HL-60/S4 treated with phorbol 12-myristate 13-acetate at 8.2 ng/mL for 4 days and 3 days (cell line): ENCODE measurements around the gene PRR7.

ENCODE experiments used
- in situ Hi-C: fragments of 300-500 bp; cut with MboI; formaldehyde crosslinking; loops from 2 replicates; pipeline ENCODE4 v1.15.0; 2022; ENCODE audit warnings: low sequenced_read_pairs

The PRR7 gene

DNA sequence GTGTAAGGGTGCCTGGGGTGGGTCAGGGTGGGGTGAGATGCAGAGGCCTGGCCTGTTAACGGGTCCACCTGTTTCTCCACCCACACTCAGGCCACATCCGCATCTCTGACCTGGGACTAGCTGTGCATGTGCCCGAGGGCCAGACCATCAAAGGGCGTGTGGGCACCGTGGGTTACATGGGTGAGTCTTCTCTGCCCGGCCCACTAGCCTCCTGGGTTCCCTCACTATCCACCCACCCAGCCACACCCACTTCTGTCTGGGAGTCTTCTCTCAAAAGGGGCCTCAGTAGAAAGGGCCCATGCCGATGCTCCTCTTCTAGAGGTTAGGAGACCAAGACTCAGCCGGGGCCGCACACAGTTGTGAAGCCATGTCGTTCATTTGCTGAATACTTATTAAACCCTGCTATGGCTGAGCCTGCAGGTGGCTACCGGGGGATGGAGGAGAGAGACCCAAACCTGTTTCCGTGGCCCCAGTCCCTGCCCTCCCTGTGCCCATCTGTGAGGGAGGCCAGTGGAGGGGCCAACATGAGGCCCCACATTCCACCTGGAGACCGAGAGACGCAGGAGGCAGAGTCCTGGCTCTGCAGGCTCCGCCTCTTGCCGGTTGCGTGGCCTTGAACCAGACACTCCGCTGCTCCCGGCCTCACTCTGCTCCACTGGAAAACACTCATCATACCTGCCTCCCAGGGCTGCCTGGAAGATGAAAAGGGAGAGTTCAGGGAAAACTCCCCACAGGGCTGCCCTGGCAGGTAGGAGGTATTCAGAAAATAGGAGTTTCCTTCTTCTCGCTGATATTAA lies 11.5 kb upstream of the PRR7 start:
- in situ Hi-C loops: no loop called here

DNA sequence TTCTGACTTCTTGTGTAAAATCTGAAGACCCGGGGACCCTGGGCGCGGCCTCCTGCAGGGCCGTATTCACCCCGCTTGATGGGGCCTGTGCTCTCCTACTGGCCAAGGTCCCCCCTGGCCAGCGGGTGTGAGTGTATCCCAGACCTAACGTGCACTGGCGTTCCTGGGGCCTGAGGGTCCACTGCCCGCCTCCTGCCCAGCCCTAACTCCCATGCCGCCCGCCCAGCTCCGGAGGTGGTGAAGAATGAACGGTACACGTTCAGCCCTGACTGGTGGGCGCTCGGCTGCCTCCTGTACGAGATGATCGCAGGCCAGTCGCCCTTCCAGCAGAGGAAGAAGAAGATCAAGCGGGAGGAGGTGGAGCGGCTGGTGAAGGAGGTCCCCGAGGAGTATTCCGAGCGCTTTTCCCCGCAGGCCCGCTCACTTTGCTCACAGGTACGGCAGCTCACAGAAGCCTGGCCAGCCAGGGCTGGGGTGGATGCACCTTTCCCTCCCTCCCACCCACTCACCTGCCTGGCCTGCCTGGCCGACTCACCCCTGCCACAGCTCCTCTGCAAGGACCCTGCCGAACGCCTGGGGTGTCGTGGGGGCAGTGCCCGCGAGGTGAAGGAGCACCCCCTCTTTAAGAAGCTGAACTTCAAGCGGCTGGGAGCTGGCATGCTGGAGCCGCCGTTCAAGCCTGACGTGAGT lies 10.6 kb upstream of the PRR7 start:
- in situ Hi-C loops: no loop called here

DNA sequence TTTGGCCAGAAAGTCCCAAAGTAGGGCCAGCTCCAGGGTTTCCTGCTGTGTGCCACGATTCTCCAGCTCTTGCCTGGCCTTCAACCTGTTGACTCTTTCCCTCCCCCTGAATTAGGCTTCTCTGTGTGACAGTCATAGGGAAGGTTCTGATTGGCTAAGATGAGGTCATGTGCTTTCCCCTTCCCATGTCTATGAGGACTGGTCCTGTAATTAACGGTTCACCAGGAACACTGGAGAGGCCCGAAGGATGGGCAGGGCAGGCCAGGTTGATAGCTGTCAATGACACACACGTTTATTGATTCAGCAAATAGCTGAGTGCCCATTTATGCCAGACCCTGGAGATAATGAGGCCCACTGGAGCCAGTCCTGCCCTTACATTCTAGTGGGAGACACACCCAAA lies 9.0 kb upstream of the PRR7 start:
- in situ Hi-C loops: no loop called here

DNA sequence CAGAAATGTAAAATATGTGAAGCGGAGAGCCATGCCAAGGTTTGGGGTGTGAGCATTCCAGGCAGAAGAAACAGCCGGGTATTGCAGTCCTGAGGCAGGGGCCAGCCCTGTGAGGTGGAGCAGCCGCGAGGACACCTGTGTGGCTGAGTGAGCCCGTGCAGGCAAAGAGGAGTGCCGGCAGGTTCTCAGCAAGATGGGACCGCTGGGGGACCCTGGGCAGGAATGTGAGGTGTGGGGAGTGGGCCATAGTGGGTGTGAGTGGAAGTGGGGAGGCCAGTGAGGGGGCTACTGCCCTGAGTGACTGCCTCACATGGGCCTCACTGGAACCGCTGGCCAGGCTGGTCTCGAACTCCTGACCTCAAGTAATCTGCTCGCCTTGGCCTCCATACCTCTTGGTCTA lies 8.1 kb upstream of the PRR7 start:
- in situ Hi-C loops: no loop called here

DNA sequence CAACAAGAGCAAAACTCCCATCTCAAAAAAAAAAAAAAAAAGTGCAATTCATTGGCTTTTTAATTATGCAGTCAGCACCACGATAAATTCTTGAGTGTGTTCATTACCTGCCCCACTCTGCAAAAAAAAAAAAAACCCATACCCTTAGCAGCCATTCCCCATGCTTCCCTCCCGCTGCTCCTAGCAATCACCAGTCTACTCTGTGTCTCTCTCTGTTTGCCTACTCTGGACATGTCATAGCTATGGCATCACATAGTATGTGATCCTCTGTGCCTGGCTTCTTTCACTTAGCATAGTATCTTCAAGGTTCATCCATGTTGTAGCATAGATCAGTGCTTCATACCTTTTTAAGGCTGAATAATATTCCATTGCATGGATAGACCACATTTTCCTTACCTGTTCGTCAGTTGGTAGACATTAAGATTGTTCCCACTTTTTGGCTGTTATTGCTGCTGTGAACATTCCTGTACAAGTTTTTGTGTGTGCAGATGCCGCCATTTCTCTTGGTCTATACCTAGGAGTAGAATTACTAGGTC lies 7.0 kb upstream of the PRR7 start:
- in situ Hi-C loops: no loop called here

DNA sequence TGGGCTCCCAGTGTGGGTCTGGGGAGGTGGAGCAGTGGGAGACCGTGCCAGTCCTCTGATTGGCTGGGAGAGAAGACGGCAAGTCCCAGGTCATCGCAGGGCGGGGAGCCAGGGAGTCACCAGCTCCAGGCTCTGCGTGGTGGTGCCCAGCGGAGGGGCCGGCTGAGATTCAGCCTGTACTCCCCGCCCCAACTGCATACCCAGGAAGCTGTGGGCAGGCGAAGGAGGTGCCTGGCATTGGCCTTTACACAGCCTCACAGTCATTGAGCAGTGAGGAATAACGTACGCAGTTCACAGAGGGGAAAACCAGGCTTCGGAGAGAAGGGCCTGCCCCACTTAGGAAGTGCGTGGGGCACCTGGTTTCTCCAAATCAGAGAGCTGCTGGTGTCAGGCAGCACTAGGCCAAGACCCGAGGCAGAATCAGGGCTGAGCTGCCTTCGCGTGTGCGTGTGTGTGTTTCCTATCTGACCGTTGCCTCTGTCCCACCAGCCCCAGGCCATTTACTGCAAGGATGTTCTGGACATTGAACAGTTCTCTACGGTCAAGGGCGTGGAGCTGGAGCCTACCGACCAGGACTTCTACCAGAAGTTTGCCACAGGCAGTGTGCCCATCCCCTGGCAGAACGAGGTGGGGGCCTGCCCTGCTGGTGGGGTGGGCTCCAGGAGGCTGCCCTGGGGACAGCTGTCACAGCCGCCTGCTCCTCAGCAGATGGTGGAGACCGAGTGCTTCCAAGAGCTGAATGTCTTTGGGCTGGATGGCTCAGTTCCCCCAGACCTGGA lies 6.2 kb upstream of the PRR7 start:
- in situ Hi-C loops: no loop called here

DNA sequence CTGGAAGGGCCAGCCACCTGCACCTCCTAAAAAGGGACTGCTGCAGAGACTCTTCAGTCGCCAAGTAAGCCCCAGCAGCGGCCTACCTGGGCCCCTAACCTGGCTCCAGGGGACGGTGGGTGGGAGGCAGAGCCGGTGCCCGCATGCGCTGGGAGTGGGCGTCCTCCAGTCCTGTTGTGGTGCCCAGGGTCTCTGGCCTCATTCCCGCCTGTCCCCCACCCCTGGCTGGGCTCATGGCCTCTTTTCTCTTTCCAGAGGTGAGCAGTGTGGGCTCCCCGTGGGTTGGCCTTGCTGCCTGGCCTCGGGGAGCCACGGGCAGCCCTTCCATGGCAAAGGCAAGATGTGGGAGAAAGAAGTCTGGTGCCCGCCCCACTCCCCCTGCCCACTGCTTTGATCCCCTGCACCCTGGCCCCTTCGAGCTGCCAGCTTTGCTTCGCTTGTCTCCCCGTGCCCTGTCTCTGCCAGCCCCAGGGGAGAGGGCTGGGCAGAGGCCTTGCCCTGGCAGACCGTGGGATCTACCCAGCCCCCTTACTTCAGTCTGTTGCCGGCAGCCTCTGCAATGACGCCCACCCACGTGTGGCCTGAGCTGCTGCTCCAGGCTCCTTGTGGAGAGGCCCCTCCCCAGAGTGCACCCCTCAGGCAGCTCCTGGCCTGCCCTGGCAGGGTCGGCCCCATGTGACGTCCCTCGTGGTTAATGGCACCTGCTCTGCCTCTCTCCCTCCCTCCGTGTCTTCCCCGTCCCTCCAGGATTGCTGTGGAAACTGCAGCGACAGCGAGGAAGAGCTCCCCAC lies 5.4 kb upstream of the PRR7 start:
- in situ Hi-C loops: no loop called here

DNA sequence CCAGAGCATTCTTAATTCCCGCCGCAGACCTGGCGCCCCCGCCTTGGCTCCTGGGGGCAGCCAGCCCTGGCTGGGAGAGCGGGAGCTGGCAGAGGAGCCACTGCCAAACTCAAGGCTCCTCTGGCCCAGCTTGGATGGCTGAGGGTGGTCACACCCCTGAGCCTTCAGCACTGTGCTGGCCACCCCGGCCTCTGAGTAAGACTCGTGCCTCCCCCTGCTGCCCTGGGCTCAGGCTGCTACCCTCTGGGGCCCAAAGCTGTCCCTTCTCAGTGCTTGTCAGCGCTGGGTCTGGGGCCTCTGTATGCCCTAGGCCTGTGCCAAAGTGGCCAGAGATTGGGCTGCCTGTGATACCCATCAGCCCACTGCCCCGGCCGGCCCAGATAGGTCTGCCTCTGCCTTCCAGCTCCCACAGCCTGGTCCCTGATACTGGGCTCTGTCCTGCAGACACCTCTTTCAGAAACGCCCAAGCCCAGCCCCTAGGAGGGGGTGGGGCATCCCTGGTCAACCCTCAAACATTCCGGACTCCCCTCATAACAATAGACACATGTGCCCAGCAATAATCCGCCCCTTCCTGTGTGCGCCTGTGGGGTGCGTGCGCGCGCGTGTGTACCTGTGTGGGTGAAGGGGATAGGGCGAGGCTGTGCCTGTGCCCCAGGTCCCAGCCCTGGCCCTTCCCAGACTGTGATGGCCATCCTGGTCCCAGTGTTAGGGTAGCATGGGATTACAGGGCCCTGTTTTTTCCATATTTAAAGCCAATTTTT lies 4.4 kb upstream of the PRR7 start:
- in situ Hi-C loops: no loop called here

DNA sequence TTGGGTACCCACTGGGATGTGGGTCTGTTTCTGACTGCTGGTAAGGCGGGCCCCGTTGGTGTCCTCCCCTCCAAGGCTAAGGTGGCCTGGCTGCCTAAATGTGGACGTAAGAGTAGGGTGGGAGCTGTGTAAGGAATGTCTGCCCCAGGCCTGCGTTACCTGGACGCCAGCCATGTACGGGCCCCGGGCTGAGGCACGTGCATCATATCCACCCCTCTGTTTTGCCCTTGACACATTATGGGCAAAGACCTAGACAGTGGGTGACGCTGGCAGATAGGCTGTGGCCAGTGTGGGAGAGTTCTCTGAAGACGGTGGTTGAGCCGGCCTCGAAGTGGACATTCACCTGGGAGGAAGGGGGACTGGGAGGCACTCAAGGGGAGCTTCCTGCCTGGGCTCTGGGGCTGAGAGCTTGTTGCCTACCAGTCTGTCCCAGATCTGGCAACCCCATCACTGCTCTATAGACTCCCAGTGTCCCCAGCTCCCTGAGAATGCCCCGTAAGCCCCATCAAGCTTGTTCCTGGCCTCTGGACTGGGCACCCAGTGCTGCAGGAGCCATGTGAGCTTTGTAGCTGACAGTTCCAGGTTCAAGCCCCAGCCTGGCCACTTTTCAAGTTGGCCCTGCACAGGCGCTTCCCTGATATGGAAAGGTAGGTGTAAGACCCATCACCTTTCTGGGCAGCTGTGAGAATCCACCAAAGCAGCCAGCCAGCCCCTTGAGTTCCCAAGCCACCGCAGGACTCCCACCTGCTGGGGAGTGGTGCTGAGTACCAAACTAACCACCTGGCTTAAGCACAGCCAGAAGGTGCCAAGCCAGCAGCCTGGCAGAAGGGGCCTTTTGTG lies 3.2 kb upstream of the PRR7 start:
- in situ Hi-C loops: no loop called here

DNA sequence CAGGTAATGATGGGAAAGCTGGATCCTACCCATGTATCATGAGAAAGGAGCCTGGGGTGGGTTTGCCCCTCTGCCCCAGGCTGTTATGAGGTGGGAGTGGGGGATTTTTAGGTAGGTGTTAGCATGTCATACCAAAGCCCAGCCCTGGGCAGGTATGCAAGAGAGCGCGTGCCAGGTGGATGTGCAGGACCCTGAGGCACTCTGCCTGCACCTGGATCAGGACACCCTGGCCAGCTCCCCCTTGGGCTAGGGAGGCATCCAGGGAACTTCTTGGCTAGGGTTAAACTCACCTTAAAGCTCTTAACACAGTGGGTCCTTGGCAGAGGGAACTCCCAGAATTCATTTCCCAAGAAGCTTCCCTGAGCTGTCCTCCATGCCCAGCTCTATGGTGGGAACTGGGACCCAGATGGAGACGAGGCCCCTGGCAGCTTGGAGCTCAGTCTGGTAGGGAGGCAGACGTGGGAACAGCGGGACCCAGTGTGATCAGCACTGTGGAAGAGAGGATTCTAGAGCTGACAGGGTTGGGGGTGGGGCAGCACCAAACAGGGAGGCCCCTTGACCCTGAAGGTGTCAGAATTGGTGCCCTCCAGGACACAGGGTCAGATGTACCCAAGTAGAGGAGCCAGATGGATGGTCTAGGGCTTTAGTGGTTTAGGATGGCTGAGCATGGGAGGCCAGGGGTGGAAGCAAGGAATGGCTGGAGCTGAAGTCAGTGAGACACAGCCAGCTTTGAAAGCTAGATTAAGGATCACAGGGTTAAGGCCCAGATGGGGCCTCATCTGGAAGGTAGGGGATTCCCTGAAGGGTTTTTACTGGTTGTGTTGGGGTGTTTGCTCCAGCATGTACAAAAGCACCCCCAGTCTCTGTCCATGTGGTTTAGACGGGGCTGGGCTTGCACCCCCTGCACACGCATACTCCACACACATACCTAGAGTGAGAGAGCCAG lies 2.2 kb upstream of the PRR7 start:
- in situ Hi-C loops: no loop called here

DNA sequence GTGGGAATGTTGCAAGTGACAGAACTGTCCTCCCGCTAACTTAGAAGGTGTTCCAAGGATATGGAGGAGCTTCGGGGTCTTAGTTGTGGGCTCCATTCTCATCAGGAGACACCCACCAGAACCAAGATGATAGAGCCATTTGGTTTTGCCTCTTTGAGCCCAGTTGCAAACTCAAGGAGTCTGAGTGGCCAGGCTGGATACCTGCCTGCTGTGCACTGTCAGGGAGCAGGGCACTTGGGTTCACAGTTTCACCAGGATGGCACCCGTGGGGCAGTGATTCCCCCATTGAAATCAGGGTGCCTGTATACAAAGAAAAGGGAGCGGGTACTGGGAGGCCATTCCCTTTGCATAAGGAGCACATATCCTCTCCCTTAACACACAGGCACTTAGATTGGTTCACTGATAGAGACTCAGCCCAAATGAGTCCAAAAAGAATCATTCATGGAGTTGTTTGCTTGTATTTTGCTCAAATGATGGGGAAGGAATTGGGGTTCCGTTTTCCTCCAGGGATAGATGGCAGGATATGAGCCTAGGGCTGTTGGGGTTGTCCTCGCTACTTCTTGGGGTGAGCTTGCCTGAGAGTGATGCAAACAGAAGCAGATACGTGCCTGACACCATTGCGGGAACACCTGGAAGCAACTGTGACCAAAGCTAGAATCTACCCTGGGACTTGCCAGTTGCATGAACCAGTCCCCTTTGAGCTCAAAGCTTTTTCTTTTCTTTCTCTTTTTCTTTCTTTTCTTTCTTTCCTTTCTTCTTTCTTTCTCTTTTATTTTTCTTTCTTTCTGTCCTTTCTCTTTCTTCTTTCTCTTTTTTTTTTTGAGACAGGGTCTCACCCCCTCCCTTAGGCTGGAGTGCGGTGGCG lies 1.3 kb upstream of the PRR7 start:
- in situ Hi-C loops: no loop called here

DNA sequence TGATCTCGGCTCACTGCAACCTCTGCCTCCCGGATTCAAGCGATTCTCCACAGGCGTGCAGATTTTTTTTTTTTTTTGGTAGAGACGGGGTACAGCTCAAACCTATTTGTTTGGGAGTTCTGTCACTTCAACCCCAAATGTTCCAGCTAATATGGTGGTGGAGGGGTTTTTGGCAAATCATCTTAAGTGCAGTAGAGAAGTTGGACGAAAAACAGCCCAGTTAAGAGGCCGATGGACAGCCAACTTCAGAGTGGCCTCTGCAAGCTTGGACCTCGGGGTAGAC lies 756 bp upstream of the PRR7 start:
- in situ Hi-C loops: no loop called here

DNA sequence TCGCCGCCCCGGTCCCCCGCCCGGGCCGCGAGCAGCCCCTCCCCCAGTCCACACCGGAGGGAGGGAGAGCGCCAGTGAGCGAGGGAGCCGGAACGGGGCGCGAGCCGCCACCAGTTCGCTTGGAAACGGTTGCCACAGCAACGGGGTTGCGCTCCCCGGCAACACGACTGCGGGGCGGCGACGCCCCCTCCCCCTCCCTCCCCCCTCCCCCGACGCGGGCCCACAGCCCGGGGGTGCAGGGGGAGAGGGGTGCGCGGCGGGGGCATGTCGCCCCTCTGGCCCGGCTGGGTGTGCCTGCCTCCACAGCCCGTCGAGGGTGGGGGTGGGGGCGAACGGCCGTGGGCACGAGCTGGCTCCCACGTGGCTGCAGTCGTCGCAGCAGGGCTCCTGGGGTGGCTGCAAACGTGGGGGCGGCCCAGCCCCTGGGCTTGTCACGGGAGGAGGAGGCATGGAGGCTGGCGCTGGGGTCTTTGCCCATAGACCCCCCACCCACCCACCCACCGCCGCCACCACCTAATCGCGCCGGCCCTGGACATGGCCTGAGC lies 524 bp downstream of the PRR7 start:
- in situ Hi-C loops: no loop called here

DNA sequence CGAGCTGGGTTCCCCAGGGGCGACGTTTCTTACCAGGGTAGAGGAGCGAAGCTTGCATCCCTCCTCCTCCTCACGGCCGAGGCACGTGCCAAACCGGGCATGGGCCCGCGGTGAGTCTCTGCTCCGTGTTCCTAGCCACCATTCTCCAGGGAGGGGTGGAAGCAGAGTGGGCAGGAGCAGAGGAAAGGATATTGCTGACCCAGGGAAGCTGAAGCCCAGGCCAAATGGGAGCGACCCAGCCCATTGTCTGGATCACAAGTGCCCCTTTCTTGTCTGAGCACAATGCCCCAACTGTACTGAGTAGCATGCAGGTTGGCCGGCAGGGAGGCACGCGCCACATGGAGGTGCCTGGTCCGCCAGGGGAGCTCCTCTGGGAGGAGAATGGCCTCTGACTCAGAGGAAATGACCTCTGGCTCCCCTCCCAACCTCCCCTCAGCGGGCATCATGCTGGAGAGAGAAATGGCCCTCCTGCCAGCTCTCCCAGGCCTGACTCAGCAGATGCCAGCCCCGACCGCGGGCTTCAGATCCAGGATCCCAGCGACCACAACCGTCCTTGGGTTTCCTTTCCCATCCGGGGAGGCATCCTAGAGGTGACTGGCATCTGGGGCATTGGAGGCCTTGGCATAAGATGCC lies 1.1 kb downstream of the PRR7 start:
- in situ Hi-C loops: no loop called here

DNA sequence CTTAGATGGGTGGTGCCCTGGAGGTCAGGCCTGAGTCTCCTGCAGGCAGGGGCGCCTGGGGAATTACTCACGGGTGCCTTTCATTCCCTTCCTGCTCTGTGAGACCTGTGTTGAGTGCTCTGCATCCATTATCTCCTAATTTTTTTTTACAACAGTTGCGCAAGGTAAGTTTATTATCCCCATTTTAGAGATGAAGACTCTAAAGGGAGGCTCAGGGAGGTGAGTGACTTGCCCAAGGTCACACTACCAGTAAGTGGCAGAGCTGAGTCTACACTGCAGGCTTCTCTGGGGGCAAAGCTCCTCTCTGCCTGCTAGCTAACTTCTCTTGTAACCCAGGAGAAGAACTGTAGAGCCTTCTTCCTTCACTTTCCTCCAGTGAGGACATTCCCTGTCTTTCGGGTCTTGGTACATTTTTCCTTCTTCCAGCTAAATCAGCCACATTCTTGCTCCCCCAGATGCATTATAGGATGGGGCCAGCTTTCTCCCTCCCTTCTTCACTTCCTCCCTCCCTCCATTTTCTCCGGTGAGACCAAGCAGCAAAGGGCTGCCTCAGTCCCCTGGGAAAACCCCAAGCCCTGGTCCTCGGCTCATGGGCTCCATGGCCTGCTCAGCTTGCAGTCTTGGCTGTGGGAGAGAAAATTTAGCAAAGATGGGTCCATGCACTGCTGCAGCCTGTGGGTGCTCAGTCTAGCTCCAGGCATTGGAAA lies 1.8 kb downstream of the PRR7 start:
- in situ Hi-C loops: no loop called here
